ENCODE results near the gene POTEJ. TPM values are rescaled to one million over a fixed set of nuclear protein-coding genes. Genes with fewer than 3 reads are reported as not detected.
"Not testable (repeated sequence)": the region's sequence is repeated elsewhere in the genome, so short reads cannot be mapped to it uniquely, and the experiment has no call there.

The POTEJ gene
- total RNA-seq, 3 donors from 2014 or later (not counting 1 experiment from before 2014, with no cell fraction given), result not detected

DNA sequence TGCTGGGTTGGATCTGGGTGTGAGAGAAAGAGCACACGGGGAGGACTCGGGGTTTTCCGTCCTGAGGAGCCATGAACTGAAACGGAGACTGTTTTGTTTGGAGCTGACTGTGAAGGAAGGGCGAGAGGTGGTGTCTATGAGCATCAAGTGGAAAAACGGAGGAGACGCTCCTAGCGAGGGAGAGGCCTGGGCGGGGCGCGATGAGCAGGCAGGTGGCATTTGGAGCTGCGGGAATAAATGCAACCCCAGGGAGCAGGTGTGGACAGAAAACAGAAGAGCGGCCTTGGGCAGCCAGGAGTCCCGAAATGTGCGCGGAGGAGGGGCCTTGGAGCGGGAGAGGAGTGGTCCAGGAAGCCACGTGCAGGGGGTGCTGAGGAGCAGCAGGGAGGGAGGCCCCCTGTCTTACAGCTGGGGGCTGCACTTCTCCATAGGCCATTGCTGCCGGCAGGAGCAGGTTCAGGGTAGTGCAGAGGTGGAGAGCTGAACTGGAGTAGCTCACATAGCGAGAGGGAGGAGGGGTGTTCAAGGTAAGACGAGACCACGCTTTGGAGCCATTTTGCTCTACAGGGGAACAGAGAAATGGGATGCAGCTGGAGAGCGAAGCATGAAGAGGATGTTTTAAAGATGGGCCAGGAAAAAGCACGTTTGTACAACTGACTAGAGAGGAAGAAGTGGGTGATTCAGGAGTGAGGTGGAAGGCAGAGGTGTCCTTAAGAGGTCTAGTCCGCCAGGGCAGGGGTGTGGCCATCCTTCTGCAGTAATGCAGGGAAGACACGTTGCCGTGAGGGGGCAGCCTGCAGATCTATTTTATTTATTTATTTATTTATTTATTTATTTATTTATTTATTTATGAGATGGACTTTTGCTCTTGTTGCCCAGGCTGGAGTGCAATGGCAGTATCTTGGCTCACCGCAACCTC lies 2.0 kb upstream of the POTEJ start:
- H3K9me3 Mint-ChIP-seq; H3K4me1 ChIP-seq (ENCODE audit: control insufficient read depth, insufficient read depth, low read length); H3K27me3 ChIP-seq (ENCODE audit: control insufficient read depth, insufficient read depth, low read length); H3K36me3 Mint-ChIP-seq; H3K9me3 ChIP-seq (ENCODE audit: control insufficient read depth, insufficient read depth, low read length); H3K27ac ChIP-seq (ENCODE audit: low read length); H3K36me3 ChIP-seq (ENCODE audit: control insufficient read depth, insufficient read depth, low read length); DNase-seq; intact Hi-C loops (cut with micrococcal nuclease); H3K4me3 Mint-ChIP-seq; H3K27me3 Mint-ChIP-seq (ENCODE audit: low read depth in 2 of 2); H3K27ac Mint-ChIP-seq; H3K4me3 ChIP-seq (ENCODE audit: low read length); H3K4me1 Mint-ChIP-seq; ATAC-seq: not testable (repeated sequence)
- WGBS (ENCODE audit: insufficient coverage), result 47% methylated on average over 2 of the region's 28 CpGs

DNA sequence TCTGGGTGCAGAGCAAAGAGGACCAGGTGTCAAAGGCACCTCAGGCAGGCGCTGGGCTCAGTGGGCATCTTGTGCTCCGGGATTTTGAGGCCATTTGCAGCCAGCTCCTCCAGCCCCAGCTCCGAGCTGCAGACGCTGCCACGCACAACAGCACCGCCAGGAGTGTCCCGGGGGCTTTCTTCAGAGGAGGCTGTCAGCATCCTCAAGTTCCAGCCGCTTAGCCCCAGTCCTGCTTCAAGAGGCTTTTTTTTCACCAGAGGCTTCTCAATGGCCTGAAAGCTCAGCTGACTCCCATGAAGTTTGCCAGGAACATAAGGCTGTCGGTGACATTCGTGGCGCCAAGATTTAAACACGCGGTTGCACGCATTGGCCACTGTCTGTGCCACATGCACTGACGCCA lies 754 bp upstream of the POTEJ start:
- H3K4me1 ChIP-seq (ENCODE audit: control insufficient read depth, insufficient read depth, low read length); DNase-seq; H3K27ac Mint-ChIP-seq; intact Hi-C loops (cut with micrococcal nuclease); H3K36me3 ChIP-seq (ENCODE audit: control insufficient read depth, insufficient read depth, low read length); H3K27ac ChIP-seq (ENCODE audit: low read length); H3K4me1 Mint-ChIP-seq; H3K36me3 Mint-ChIP-seq; H3K4me3 ChIP-seq (ENCODE audit: low read length); H3K27me3 ChIP-seq (ENCODE audit: control insufficient read depth, insufficient read depth, low read length); H3K27me3 Mint-ChIP-seq (ENCODE audit: low read depth in 2 of 2); ATAC-seq; H3K9me3 ChIP-seq (ENCODE audit: control insufficient read depth, insufficient read depth, low read length); H3K9me3 Mint-ChIP-seq; H3K4me3 Mint-ChIP-seq: not testable (repeated sequence)
- WGBS (ENCODE audit: insufficient coverage), result 94% methylated on average over 13 of the region's 15 CpGs

DNA sequence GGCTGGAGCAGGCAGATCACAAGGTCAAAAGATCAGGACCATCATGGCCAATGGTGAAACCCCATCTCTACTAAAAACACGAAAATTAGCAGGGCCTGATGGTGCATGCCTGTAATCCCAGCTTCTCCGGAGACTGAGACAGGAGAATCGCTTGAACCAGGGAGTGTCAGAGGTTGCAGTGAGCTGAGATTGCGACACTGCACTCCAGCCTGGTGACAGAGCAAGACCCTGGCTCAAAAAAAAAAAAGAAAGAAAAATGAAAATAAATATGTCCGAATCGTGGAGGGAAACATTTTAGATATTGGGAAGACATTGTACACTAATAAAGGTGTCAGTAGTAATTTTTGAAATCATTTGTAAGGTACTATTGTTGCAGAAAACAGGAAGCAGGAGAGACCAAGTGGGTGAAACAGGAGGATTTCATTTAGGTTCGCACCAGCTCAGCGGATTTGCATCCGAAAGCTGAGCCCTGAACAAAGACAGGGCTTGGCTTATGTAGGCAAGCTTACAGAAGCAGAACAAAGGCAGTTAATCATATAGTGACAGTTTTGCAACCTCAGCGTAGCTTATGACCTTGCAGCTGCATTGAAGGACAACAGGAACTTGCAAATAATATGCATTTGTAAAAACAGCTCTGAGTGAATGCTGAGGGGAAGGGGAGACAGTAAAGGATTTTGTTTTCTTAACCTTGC lies 17.7 kb downstream of the POTEJ start:
- H3K27me3 ChIP-seq (ENCODE audit: control insufficient read depth, insufficient read depth, low read length); H3K36me3 ChIP-seq (ENCODE audit: control insufficient read depth, insufficient read depth, low read length); ATAC-seq; H3K27ac Mint-ChIP-seq; H3K27ac ChIP-seq (ENCODE audit: low read length); H3K9me3 Mint-ChIP-seq; H3K4me3 Mint-ChIP-seq; H3K4me3 ChIP-seq (ENCODE audit: low read length); intact Hi-C loops (cut with micrococcal nuclease); H3K4me1 ChIP-seq (ENCODE audit: control insufficient read depth, insufficient read depth, low read length); H3K27me3 Mint-ChIP-seq (ENCODE audit: low read depth in 2 of 2); H3K4me1 Mint-ChIP-seq; H3K36me3 Mint-ChIP-seq; H3K9me3 ChIP-seq (ENCODE audit: control insufficient read depth, insufficient read depth, low read length); DNase-seq: not testable (repeated sequence)
- WGBS (ENCODE audit: insufficient coverage), result 77% methylated on average over 6 of the region's 10 CpGs

DNA sequence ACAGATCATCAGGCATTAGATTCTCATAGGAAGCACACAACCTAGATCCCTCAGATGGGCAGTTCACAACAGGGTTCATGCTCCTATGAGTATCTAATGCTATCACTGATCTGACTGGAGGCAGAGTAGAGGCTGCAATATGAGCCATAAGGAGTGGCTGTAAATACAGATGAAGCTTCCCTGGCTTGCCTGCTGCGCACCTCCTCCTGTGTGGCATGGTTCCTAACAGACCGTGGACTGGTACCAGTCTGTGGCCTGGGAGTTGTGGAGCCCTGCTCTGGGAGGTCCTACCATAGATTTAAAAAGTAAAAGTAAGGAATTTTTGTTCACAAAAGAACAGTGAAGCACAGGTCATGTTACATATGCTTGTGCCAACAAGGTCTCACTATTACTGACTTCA lies 27.7 kb downstream of the POTEJ start:
- H3K27me3 Mint-ChIP-seq (ENCODE audit: low read depth in 2 of 2), result peaks cover 7 to 12% of the 10 kb centered on the region in 2 donors
- H3K4me1 Mint-ChIP-seq; H3K4me1 ChIP-seq (ENCODE audit: control insufficient read depth, insufficient read depth, low read length); H3K27ac Mint-ChIP-seq; H3K36me3 ChIP-seq (ENCODE audit: control insufficient read depth, insufficient read depth, low read length); H3K9me3 Mint-ChIP-seq; ATAC-seq; intact Hi-C loops (cut with micrococcal nuclease); DNase-seq; H3K4me3 Mint-ChIP-seq; H3K36me3 Mint-ChIP-seq; H3K27me3 ChIP-seq (ENCODE audit: control insufficient read depth, insufficient read depth, low read length); H3K4me3 ChIP-seq (ENCODE audit: low read length); H3K27ac ChIP-seq (ENCODE audit: low read length); H3K9me3 ChIP-seq (ENCODE audit: control insufficient read depth, insufficient read depth, low read length): not testable (repeated sequence)
- WGBS (ENCODE audit: insufficient coverage), result no CpG with 5 or more reads among the region's 2 CpGs

DNA sequence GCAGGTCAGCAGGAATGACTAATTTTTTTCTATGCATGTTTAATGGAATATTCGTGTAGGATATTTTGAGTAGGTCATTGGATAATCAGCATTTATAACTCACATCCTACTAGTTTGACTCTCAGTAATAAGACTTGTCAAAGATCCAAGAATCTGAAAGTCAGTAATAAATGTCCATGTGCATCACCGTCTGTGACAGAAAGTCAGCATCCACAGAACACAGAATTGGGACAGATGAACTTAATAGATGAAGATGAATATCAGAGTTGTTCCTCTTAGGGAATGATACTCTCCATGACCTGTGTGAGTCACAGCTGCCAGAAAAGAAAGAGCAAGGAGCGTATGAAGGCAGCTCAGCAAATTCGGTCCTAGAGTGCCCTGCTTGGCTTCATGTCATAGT lies 30.4 kb downstream of the POTEJ start:
- not testable (repeated sequence) for H3K4me3 Mint-ChIP-seq

DNA sequence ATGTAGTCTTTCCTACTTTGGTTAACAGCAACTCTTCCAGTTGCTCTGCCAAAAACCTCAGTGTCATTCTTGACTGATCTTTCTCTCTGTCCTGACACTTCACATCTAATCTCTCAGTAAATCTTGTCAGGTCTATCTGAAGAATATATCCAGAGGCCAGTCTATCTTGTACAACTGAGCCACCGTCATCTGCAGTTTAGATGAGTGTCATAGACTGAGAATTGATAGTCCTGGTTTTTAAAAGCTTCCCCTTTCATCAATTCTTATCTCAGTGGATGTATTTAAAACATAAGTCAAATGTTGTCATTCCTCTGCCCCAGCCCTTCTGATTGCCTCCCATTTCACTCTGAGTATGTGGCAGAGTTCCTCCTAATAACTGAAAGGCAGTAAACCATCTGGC lies 38.0 kb downstream of the POTEJ start:
- H3K36me3 ChIP-seq (ENCODE audit: control insufficient read depth, insufficient read depth, low read length); H3K27me3 Mint-ChIP-seq (ENCODE audit: low read depth in 2 of 2); H3K27me3 ChIP-seq (ENCODE audit: control insufficient read depth, insufficient read depth, low read length); H3K9me3 ChIP-seq (ENCODE audit: control insufficient read depth, insufficient read depth, low read length); H3K4me1 Mint-ChIP-seq; H3K4me3 Mint-ChIP-seq; DNase-seq; H3K27ac ChIP-seq (ENCODE audit: low read length); H3K4me1 ChIP-seq (ENCODE audit: control insufficient read depth, insufficient read depth, low read length); H3K4me3 ChIP-seq (ENCODE audit: low read length); H3K27ac Mint-ChIP-seq; ATAC-seq; intact Hi-C loops (cut with micrococcal nuclease); H3K36me3 Mint-ChIP-seq; H3K9me3 Mint-ChIP-seq: not testable (repeated sequence)
- no CpG with 5 or more reads among the region's 1 CpG for WGBS (ENCODE audit: insufficient coverage)

More for the DNA sequence above, 30.4 kb downstream of the POTEJ start:
- H3K4me3 ChIP-seq (ENCODE audit: low read length); H3K27ac ChIP-seq (ENCODE audit: low read length); H3K4me1 ChIP-seq (ENCODE audit: control insufficient read depth, insufficient read depth, low read length); H3K36me3 ChIP-seq (ENCODE audit: control insufficient read depth, insufficient read depth, low read length); H3K27me3 ChIP-seq (ENCODE audit: control insufficient read depth, insufficient read depth, low read length); intact Hi-C loops (cut with micrococcal nuclease); H3K27ac Mint-ChIP-seq; H3K9me3 ChIP-seq (ENCODE audit: control insufficient read depth, insufficient read depth, low read length); DNase-seq; ATAC-seq; H3K36me3 Mint-ChIP-seq; H3K4me1 Mint-ChIP-seq; H3K9me3 Mint-ChIP-seq: not testable (repeated sequence)
- H3K27me3 Mint-ChIP-seq (ENCODE audit: low read depth in 2 of 2), result peaks cover 4 to 12% of the 10 kb centered on the region in 2 donors
- 100% methylated on average over 2 of the region's 4 CpGs for WGBS (ENCODE audit: insufficient coverage)

DNA sequence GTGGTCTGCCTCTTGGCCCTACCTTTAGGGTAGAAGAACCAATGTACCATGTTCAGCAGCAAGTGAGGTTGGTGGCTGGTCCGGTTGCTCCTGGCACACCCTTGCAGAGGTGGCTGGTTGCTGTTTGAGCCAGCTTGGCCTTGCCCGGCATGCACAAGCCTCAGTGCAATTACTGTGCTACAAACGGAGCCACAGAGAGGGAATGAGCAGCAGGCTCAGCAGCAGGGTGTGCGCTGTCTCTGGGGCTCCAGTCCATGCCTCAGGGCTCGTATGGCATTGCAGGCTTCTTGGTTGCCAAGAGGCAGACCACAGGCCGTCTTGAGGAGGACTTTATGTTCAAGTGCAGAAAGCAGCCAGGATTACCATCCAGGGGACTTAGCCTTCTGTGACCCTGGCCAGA lies 53.3 kb downstream of the POTEJ start:
- H3K4me3 Mint-ChIP-seq; H3K27ac Mint-ChIP-seq; H3K27me3 ChIP-seq (ENCODE audit: control insufficient read depth, insufficient read depth, low read length); H3K36me3 Mint-ChIP-seq; H3K4me1 ChIP-seq (ENCODE audit: control insufficient read depth, insufficient read depth, low read length); H3K4me1 Mint-ChIP-seq; H3K27me3 Mint-ChIP-seq (ENCODE audit: low read depth in 2 of 2); DNase-seq; H3K9me3 Mint-ChIP-seq; H3K4me3 ChIP-seq (ENCODE audit: low read length); H3K36me3 ChIP-seq (ENCODE audit: control insufficient read depth, insufficient read depth, low read length); H3K9me3 ChIP-seq (ENCODE audit: control insufficient read depth, insufficient read depth, low read length); H3K27ac ChIP-seq (ENCODE audit: low read length); intact Hi-C loops (cut with micrococcal nuclease); ATAC-seq: not testable (repeated sequence)
- 90% methylated on average over 6 of the region's 6 CpGs for WGBS (ENCODE audit: insufficient coverage)

Measured in natural killer cell (primary cell).